MG63 (cell line): ENCODE measurements around the gene STEAP3. TPM values are rescaled to one million over a fixed set of nuclear protein-coding genes. Genes with fewer than 3 reads are reported as not detected.
A peak's percentile ranks its signal among the peaks of the same experiment; 100 is the strongest.

Source experiments
- DNase-seq: peaks from one replicate; pipeline ENCODE4 v3.0.0-alpha.2; 2020
- H3K27me3 ChIP-seq: fragments of 250-450 bp; sonication (Bioruptor Pico); 2 replicates; pipeline ENCODE4 v1.5.1; 2020; ENCODE audit warnings: mild to moderate bottlenecking, moderate library complexity
- H3K36me3 ChIP-seq: fragments of 250-450 bp; sonication (Bioruptor Pico); 2 replicates; pipeline ENCODE4 v1.5.1; 2020; ENCODE audit warnings: mild to moderate bottlenecking, moderate library complexity
- H3K4me3 ChIP-seq: fragments of 250-450 bp; sonication (Bioruptor Pico); 2 replicates; pipeline ENCODE4 v1.5.1; 2020; ENCODE audit warnings: mild to moderate bottlenecking, moderate library complexity
- H3K9me3 ChIP-seq: fragments of 250-450 bp; sonication (Bioruptor Pico); 2 replicates; pipeline ENCODE4 v1.5.1; 2020; ENCODE audit warnings: mild to moderate bottlenecking, moderate library complexity
- total RNA-seq: library from RNA; depleted of rRNA; stranded (reverse); fragments of >200 nt; shearing (Covaris generic); gene quantifications from 2 replicates; pipeline ENCODE4 v1.2.3, GENCODE V29; 2014; ENCODE audit warnings: low replicate concordance

STEAP3 gene
- total RNA-seq, 1 experiment from 2014 or later = 8.1 TPM

DNA sequence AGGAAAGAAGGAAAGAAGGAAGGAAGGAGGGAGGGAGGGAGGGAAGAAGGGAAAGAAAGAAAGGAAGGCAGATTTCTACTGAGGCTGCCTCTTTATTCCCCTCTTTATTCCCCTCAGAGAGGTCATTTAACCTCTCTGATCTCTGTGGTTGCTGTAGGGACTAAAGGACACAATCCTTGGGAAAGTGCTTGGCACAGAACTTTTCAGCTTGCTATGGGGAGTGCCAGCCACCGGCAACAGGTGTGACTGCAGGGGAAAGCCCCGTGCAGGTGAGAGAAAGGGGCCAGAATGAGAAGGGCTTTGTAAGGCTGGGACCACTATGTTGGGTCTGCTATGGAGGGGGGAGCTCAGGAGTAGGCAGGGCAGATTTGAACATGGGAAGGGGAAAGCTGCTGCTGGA lies 27.7 kb upstream of the STEAP3 start:
- Histone ChIP-seq H3K4me3 (no peak overlapping the region), H3K9me3 (no peaks in the 10 kb centered on the region; the same call in 1 of the 2 replicates), H3K36me3 (no peaks in the 10 kb centered on the region), H3K27me3 (no peaks in the 10 kb centered on the region)
- no peak for DNase-seq

DNA sequence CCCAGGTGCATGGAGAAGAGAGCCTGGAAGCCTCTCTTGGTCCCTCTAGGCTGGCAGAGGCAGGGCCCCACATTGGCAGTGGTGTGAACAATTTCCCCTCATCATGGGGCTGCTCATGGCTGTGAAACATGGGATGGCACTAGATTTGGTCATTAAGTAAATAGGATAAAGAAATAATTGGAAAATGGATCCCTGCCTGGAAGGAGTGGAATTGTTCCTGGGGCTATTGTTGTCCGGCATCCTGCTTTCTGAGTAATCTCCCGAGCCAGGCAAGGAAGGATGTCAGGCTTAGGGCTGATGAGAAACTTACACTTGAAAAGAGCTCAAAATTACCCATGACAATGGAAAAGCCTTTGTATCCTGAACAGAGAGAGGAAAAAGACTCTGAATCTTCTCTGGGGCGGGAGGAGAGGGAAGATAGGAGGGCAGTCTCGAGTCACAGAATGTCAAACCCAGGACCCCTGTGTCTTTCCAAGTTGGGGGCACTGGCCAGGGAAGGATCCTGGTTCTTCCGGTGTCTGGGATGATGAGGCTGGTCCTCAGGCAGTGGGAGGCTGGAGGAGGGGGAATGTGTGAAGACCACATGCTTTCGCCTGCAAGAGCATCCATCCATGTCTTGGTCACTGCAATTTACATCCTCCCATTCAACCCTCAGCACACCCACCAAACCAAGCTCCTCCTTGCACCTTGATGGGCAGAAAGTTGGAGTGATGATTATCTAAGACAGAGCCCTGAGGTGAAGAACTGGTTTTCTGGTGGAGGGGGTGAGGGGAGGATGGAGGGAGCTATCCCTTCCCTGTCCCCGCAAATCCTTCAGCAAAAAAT lies 27.1 kb upstream of the STEAP3 start:
- Histone ChIP-seq H3K9me3 (no peaks in the 10 kb centered on the region; the same call in 1 of the 2 replicates), H3K4me3 (no peak overlapping the region), H3K27me3 (no peaks in the 10 kb centered on the region), H3K36me3 (no peaks in the 10 kb centered on the region)
- DNase-seq = peak; percentile 63

DNA sequence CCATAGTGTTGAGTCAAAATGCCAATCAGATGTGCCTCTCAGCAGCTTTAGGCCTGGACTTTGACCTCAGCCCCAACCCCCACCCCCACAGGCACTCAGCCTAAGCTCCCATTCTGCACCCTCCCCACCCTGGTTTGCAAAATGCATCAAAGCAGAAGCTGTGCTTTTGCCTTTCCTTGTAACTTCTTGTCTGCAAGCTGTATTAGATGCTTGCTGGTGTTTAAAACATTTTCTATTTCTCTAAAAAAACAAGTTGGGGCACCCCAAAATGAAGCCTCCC lies 26.6 kb upstream of the STEAP3 start:
- Histone ChIP-seq H3K27me3 (no peaks in the 10 kb centered on the region), H3K36me3 (no peaks in the 10 kb centered on the region), H3K4me3 (no peak overlapping the region), H3K9me3 (no peaks in the 10 kb centered on the region; the same call in 1 of the 2 replicates)
- no peak for DNase-seq

DNA sequence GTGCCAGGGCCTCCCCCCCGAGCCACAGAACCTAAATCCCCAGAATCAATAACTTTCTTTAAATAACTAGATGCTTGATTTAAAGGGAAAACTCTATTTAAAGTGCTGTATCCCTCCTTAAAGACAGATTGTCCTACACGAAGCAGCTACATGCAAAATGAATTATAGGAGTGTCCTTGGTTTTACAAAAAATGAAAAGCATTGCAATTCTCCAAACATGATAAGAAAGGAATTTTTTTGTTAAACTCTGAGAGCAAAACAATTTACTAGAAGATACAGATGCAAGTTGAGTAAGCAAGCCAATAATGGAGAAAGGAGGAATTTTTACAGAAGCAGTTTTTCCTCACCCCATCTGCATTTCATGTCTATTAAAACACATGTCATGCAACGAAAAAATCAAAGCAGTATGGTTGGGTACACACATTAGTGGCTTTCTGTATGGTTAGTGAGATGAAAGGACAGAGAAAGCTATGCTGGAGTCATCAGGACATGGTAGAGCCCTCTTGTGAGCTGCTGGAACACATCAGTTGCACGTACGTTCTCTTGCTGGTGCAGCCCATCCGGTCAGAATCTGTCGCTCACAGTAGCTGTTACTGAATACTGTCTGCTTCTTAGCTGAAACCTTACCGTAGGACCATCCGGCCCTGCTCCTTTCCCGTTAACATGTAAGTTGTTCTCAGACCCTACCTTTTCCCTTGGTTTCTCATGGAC lies 25.9 kb upstream of the STEAP3 start:
- Histone ChIP-seq H3K9me3 (no peaks in the 10 kb centered on the region; the same call in 1 of the 2 replicates), H3K27me3 (no peaks in the 10 kb centered on the region), H3K4me3 (no peak overlapping the region), H3K36me3 (no peaks in the 10 kb centered on the region)
- no peak for DNase-seq

DNA sequence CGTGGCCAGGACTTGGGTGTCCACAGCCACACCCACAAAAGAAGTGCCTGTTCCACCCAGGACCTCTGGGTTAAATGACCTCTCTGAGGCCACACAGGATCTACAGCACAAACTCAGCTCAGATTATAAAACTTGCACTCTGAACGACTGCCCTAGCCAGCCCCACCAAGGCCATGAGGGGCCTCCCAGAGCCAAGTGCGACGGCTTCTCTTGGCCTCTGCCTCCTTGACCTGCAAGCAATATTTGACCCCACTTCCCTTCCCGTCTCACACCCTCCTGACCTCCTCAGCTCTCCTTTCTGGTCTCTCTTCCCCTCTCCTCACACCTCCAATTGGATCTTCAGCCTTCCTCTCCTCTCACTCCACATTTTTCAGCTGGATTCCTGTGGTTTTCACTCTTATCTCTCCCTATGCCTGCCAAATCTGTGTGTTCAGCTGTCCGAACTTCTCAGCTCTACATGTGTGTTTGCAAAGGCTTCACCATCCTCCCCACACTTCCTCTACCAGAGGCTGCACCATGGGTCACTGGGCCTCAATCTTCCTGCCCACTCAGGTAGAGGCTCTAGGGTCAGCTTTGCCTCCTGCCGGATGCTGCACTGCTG lies 25.3 kb upstream of the STEAP3 start:
- no peak for DNase-seq
- Histone ChIP-seq H3K4me3 (no peak overlapping the region), H3K27me3 (no peaks in the 10 kb centered on the region), H3K36me3 (no peaks in the 10 kb centered on the region), H3K9me3 (no peaks in the 10 kb centered on the region; the same call in 1 of the 2 replicates)

DNA sequence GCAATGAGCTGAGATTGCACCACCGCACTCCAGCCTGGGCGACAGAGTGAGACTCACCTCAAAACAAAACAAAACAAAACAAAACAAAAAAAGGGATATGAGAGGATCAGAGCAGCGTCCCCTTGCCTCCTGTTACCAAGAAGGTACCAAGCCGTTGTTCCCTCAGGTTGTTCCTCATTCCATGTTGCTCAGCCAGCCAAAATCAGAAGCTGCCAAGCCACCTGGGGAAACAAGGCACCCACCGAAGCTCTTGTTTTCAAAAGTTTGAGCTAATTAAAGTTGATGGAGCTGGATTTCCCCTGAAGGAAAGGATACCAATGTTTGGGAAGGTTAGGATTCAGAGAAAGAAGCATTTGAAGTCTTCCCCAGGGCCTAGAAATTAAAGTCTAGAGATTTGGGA lies 21.8 kb upstream of the STEAP3 start:
- H3K4me3 ChIP-seq = no peak overlapping the region
- DNase-seq = no peak
- H3K27me3 ChIP-seq = no peaks in the 10 kb centered on the region
- H3K36me3 ChIP-seq = no peaks in the 10 kb centered on the region
- H3K9me3 ChIP-seq = no peaks in the 10 kb centered on the region

DNA sequence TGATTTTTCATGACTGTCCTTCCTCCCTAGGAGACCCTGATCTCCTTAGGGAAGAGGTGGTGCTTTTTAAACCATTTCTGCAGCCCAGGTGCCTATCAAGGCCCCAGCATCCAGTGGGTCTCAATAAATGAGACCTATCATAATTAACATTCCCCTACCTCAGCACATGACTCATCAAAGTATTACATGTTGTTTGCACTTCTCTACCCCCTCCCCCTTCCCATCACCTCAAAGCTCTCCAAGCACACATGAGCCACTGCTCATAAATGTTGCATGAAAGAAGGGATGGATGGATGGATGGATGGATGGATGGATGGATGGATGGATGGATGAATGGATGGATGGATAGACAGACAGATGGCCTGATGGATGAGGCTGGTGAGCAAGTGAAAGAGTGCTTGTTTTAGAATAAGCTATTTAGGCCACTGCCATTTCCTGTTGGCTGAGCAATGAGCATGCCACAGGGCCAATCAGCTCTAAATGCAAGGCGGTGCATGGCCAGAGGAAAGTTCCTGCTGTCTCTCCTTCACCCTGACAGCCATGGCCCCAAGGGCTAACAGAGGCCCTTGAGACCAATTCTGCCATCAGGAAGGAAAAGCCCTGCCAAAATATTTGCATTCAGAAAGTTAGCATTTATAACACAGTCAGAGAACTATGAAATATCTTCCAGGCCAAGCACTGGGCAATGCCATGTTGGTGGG lies 20.9 kb upstream of the STEAP3 start:
- no peaks in the 10 kb centered on the region for H3K27me3 ChIP-seq
- no peaks in the 10 kb centered on the region for H3K9me3 ChIP-seq
- DNase-seq = no peak
- H3K36me3 ChIP-seq = no peaks in the 10 kb centered on the region
- no peak overlapping the region for H3K4me3 ChIP-seq

DNA sequence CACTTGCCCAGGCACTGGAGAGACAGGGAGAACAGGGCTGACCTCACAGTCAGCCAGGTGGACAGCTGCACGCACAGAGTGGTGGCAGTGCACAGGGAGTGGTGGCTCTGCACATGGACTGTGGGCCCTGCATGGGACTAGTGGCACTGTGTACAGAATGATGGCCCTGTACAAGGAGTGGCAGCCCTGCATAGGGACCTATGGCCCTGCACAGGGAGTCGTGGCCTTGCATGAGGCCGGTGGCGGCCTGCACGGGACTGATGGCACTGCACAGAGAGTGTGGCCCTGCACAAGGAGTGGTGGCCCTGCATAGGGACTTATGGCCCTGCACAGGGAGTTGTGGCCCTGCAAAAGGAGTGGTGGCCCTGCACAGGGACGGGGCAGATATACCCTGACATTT lies 19.1 kb upstream of the STEAP3 start:
- Histone ChIP-seq H3K36me3 (no peaks in the 10 kb centered on the region), H3K4me3 (no peak overlapping the region), H3K27me3 (no peaks in the 10 kb centered on the region), H3K9me3 (no peaks in the 10 kb centered on the region)
- DNase-seq = no peak

DNA sequence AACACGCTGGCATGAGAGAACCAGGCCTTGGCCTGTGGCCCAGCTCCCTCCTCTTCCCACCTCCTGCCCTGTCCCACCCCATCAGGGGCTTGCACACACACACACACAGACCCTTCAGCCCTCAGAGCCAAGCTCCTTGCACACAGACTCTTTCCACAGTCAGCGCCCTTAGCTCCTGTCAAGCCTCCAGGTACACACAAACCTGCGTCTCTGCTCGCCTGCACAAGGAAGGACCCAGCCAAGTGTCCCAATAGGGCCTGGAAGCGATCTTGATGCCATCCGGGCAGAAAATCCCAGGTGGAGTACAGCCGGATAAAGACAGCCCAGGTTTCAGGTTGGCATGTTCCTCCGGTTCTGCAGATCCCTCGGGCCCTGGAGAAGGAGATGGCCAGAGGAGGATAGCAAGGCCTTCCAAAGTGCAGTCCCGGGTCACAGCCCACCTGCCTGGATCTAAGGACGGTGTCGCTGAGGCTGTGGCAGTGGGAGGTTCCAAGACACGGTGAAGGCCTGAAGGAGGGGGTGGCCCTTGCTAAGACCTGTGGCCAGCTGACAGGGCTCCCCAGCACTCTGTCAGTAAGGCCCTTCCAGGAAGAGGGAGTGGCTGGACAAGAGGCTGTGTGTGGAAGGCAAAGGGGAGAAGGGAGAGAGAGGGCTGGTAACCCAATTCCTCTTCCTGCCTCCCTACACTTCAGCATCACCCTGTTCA lies 18.5 kb upstream of the STEAP3 start:
- Histone ChIP-seq H3K4me3 (no peak overlapping the region), H3K36me3 (no peaks in the 10 kb centered on the region), H3K27me3 (no peaks in the 10 kb centered on the region), H3K9me3 (no peaks in the 10 kb centered on the region)
- no peak for DNase-seq

DNA sequence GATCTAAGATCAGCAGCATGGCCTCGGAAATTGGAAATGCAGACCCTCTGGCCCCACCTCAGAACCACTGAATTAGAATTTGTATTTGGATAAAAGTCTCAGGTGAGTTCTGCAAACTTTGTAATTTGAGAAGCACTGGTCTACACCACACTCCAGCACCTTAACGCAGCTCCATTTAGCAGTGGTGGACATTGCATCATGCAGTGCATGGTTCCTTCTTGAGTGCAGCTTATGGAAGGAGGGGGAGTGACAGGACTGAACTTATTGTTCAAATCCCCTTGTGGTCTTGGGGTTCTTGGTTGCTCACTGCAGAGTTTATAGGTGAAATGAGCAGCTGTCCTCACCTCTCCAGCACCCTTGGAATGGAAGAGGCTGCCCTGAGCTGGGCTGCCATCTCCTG lies 17.4 kb upstream of the STEAP3 start:
- H3K4me3 ChIP-seq = no peak overlapping the region

DNA sequence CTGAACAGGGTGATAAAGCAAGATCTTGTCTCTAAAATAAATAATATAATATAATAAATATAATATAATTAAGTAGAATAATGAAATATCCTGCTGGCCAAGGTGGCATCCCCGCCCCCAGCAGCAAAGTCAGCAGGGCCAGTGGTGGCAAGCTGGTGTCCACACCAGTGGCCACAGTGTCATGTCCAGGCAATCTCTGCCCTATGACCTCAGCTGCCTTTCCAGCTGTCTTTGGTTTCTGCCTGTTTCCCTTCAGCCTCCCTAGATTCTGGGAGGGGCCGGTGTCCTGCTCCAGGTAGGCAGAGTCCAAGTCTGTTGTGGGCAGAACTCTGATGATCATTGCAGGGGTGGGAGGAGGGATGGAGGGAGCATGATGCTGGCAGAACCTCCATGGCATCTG lies 16.2 kb upstream of the STEAP3 start:
- Histone ChIP-seq H3K27me3 (no peaks in the 10 kb centered on the region), H3K9me3 (no peaks in the 10 kb centered on the region), H3K36me3 (no peaks in the 10 kb centered on the region), H3K4me3 (no peak overlapping the region)
- DNase-seq = no peak

More for the DNA sequence above, 17.4 kb upstream of the STEAP3 start:
- H3K36me3 ChIP-seq = no peaks in the 10 kb centered on the region
- no peaks in the 10 kb centered on the region for H3K27me3 ChIP-seq
- no peak for DNase-seq
- no peaks in the 10 kb centered on the region for H3K9me3 ChIP-seq

DNA sequence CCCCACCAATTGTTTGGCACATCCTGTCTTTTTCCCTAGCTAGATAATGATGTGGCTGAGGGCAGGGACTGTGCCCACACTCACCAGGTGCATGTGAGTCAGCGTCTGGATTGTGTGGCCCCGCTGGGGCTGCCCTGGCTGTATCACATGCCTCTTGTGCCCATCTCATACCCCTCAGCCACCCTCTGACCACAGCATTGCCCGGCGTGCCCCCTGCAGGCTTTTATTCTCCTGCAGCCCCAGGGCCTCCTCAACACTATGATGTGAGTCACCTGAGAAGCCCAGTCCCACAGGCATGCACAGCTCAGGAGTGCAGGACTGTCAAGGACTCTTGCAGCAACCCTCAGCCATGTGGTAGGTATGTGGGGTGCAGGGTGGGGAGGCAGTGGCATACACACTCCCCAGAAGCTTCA lies 14.8 kb upstream of the STEAP3 start:
- DNase-seq = peak; percentile 39
- no peaks in the 10 kb centered on the region for H3K27me3 ChIP-seq
- H3K9me3 ChIP-seq = no peaks in the 10 kb centered on the region
- H3K4me3 ChIP-seq = no peak overlapping the region
- H3K36me3 ChIP-seq = no peaks in the 10 kb centered on the region

DNA sequence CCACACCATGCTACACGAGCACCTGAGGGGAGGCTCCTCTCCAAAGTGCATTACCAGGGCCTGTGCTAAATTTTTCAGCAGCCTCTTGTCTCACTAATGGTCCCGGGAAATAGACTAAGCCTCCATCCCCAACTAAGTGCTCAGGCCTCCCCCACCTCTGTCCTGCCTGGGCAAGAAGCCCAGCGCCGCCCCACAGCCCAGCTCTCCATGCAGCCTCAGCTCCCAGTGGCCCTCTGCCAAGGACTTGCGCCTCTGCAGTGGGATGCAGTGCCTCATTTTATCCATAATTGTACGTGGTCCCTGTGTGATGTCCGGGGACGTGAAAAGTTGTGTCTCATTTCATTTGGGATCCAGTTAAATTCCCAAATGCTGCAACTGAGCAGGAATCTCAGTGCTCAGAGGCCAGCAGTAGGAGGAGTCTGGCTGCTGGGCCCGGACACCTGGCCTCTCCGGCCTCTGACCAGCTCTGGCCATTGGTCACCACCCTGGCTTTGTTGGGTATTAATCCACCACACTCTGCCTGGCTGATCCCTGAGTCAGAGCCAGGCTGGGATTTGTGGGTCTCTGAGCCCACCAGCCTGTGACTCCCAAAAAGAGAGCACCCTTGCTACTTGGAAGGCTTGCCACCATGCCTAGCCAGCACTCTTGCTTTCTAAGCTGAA lies 11.4 kb upstream of the STEAP3 start:
- Histone ChIP-seq H3K36me3 (no peaks in the 10 kb centered on the region), H3K4me3 (no peak overlapping the region), H3K9me3 (no peaks in the 10 kb centered on the region), H3K27me3 (no peaks in the 10 kb centered on the region)
- no peak for DNase-seq

DNA sequence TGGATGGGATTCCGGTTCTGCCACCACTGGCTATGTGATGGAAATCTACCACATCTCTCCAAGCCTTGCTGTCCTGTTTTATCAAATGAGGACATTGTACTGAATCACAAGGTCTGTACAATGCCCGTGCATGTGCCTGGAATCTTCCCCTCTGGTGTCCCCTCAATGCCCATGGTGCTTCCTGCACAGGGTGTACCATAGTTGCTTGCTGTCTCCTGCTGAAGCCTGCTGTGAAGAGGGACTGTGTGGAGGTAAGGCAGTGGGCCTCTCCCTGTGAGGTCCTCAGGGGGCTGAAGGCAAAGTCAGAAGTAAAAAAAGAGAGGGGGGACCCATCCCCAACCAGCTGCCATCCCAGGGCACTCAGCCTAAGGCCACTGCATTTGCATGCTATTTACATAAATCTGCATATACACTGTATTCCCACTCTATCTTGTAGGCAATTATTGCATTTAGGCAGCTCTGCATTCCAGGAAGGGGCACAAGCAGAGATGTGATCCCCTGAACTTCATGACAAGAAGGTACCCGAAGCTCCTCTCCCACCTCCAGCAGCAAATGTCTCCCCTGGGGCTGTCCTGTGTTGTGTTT lies 9.1 kb upstream of the STEAP3 start:
- Histone ChIP-seq H3K27me3 (no peaks in the 10 kb centered on the region), H3K4me3 (no peak overlapping the region), H3K36me3 (no peaks in the 10 kb centered on the region), H3K9me3 (no peaks in the 10 kb centered on the region)
- DNase-seq = no peak

DNA sequence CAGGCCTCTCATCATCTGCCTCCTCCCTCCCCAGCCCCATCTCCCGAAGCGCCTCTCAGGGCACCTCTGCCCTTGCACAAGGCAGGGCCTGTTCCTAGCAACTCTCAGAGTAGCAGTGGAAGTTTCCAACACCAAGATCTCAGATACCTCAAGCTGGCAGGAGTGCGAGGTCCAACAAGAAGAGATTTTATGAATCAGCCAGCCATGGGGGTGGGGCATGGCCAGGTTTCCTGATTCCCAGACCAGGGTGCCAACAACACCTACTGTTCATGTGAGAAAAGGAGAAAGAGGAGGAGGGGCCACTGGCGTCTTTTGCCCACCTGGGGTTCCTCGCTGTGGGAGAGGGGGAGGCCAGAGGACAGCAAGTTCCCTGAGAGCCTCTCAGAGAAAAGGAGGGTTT lies 6.6 kb upstream of the STEAP3 start:
- Histone ChIP-seq H3K9me3 (no peaks in the 10 kb centered on the region), H3K4me3 (no peak overlapping the region), H3K27me3 (no peaks in the 10 kb centered on the region), H3K36me3 (no peaks in the 10 kb centered on the region)
- no peak for DNase-seq

DNA sequence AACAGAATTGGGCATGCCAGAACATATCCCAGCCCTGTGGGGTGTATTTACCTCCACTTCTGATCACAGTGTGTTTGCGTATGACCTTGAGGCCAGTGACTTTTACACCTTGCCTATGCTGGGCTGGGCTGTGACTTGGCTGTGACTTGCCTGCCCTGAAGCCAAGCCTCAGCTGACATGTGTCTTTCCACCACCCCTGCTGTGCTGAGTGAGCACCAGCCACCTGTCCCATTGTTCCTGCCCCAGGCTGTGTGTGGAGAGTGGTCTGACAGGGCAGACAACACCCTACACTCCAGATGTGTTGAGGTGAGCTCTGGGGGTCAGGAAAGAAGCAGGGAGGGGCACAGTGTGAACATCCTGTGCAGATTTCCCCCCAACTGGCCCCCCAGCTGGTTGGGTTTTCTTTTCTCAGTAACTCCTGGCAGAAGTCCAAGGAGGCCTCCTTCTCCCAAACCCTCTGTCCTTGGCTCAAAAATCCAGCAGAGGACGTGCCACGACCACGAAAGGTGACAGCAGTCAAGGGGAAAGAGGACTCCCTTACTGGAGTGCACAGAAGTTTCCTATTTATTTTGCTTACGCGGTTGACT lies 5.1 kb upstream of the STEAP3 start:
- no peaks in the 10 kb centered on the region for H3K9me3 ChIP-seq
- H3K27me3 ChIP-seq = no peaks in the 10 kb centered on the region
- DNase-seq = no peak
- no peaks in the 10 kb centered on the region for H3K36me3 ChIP-seq
- H3K4me3 ChIP-seq = no peak overlapping the region
